ENCODE data around the gene PRR16.

GRCh38 chr5:120527251-120527650 is 63.2 kb downstream of the PRR16 start:
- TF ChIP-seq POLR2AphosphoS5 (IDR thresholded peaks at IDR 0.05) (no peak), CTCF (IDR thresholded peaks at IDR 0.05) (no peak), POLR2A (IDR thresholded peaks at IDR 0.05) (no peak)
